Measurements from ENCODE around the gene COX6A2. TPM values are rescaled to one million over a fixed set of nuclear protein-coding genes. Genes with fewer than 3 reads are reported as not detected.

Gene COX6A2
- total RNA-seq, 2 donors from 2014 or later, result not detected

DNA sequence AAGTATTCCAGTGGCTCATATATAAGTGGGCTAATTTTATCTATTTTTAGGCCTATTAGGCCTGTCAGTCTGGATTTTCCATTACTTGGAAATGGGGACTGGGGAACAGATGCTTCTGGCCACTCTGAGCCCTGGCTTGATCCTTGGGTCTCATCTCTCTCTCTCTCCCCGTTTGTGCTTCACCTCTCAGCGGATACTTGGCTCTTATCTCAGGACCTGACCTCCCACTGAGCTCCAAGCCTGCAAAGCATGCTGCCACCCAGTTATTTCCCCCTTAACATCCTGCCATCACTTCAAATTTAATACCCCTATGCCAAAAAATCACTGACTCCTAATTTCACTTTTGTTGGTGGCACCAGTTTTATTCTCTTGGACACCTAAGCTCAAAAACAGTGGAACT, 10.3 kb upstream of the COX6A2 start:
- H3K9me3 Mint-ChIP-seq, result no peaks in the 10 kb centered on the region
- H3K4me1 Mint-ChIP-seq (ENCODE audit: low read depth in 2 of 2), result peaks cover 25 to 36% of the 10 kb centered on the region in 2 donors
- no peaks in the 10 kb centered on the region for H3K27me3 Mint-ChIP-seq
- H3K4me3 Mint-ChIP-seq, result peak overlapping the region; percentile 28
- H3K27ac Mint-ChIP-seq, result peak overlapping the region in 1 of 2 donors; percentile 1
- ATAC-seq (no peak), DNase-seq (ENCODE audit: low spot score) (peak; percentile 38)
- no peaks in the 10 kb centered on the region for H3K36me3 Mint-ChIP-seq

DNA sequence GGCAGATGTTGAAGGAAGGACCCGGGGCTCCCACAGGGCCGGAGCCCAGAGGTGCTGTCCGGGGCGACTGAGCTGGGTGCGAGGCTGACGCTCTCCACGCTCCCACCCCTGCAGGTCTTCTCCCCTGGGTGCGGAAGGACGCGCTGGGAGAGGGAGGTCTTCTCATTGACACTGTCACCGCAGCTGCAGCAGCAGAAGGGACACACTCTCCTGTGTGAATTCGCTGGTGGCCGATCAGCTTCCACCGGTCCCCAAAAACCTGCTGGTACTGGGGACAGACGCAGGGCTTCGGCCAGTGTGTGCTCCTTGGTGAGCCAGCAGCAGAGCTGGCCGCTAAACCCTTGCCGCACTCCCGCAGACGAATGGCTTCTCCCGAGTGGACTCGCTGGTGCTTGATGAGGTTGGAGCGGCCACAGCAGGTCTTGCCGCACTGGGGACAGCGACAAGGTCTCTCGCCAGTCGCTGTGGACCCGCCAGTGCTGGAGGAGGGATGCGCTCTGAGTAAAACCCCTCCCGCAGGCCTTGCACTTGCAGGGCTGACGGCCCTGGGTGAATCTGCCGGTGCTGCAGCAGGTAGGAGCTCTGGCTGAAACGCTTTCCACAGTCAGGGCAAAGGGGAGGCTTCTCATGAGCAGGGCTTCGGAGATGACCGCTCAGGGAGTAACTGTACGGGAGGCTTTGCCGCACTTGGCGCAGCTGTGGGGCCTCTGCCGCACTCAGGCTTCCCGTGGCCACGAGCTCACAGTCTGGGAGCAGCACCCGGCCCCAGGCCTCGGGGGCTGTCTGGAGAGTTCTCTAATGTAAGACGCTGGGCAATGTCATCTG, 8.3 kb upstream of the COX6A2 start:
- no peak for ATAC-seq
- peak; percentile 55 for DNase-seq (ENCODE audit: low spot score)
- Mint-ChIP-seq H3K36me3 (no peaks in the 10 kb centered on the region), H3K27ac (peak overlapping the region in 1 of 2 donors; percentile 18), H3K27me3 (no peaks in the 10 kb centered on the region), H3K4me1 (ENCODE audit: low read depth in 2 of 2) (peaks cover 17 to 25% of the 10 kb centered on the region in 2 donors), H3K4me3 (no peak overlapping the region), H3K9me3 (no peaks in the 10 kb centered on the region)

DNA sequence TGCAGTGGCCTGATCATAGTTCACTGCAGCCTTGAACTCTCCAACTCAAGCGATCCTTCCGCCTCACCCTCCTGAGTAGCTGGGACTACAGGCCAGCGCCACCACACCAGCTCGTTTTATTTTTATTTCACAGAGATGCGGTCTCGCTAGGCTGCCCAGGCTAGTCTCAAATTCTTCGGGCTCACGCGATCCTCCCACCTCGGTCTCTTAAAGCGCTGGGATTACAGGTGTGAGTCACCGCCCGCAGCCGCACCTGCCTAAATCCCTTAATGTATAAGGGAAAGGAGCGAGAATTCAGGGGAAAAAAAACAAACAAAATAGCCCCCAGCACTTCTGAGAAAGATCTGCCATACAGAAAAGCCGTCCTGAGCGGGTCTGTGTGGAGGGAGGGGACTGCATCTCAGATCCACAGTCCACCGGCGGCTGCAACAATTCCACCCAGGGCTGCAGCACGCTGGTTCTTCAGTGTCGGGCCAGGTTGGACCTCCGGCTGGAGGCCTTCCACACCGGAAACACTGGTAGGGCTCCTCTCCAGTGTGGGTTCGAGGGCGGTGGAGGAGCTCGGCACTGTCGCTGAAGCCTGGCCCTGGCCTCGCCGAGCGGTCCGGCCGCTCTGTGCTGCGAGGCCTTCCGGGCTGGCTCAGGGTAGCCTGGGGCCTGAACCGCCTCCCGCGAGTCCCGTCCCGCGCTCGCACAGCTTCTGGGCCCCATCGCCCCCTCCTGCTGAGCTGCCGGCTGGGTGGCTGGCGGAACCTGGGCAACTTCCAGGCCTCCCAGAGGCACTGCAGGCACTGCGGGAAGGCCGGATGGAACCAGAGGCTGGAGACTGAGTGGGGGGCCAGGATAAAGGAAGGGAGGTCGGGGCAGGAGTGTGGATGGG, 7.4 kb upstream of the COX6A2 start:
- H3K36me3 Mint-ChIP-seq, result no peaks in the 10 kb centered on the region
- DNase-seq (ENCODE audit: low spot score) (peak; percentile 49), ATAC-seq (no peak)
- H3K9me3 Mint-ChIP-seq, result no peaks in the 10 kb centered on the region
- H3K4me1 Mint-ChIP-seq (ENCODE audit: low read depth in 2 of 2), result peaks cover 21 to 26% of the 10 kb centered on the region in 2 donors
- H3K4me3 Mint-ChIP-seq, result no peak overlapping the region
- H3K27ac Mint-ChIP-seq, result no peak overlapping the region
- H3K27me3 Mint-ChIP-seq, result no peaks in the 10 kb centered on the region

DNA sequence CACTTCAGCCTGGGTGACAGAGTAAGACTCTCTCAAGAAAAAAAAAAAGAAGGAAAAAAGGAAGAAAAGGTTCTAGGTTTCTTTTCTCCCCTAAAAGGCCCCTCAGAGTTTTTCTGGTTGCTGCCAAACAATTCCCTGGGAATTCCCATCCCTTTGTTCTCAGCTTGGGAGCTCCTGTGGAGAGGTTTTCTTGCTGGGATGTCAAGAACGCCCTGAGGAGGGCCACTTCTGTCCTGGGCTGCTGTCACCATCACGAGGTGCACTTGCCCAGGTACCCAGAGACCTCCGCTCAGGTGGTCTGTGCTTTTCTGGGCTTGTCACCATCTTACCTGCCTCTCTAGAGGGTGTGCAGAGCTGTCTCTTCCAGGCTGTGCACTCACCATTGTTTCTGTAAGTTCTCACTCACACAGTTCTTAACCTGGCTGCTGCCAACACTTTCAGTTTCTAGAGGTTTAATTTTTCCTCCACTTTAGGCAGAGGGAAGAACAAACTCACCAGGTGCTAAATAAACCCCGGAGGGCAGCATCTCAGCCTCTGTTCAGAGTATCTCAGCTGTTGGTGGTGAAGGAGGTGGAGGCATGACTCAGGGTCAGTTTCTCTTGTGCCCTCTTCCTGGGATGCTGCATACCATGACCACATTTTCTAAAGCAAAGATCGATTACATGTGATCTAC, 2.4 kb upstream of the COX6A2 start:
- no peaks in the 10 kb centered on the region for H3K27me3 Mint-ChIP-seq
- peaks cover 15 to 19% of the 10 kb centered on the region in 2 donors for H3K4me1 Mint-ChIP-seq (ENCODE audit: low read depth in 2 of 2)
- no peak overlapping the region for H3K4me3 Mint-ChIP-seq
- H3K36me3 Mint-ChIP-seq, result no peaks in the 10 kb centered on the region
- peak; percentile 41 for DNase-seq (ENCODE audit: low spot score)
- H3K9me3 Mint-ChIP-seq, result no peaks in the 10 kb centered on the region
- H3K27ac Mint-ChIP-seq, result no peak overlapping the region
- ATAC-seq, result no peak

DNA sequence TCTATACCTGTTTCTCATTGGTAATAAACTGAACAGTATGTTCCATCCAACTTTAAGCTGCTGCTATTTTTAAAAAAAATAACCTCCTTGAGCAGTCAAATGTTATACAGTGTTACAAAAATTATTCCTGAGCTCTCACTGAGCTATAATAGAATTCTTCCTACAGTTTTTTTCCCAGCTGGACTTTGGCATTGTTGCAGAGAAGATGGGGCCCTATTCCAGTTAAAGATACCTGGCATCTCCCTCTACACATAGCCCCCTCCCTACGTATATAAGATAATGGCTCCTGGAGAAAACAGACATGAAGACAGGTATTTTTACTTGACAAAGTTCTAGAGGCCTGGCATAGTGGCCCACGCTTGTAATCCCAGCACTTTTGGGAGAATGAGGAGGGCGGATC, 1.6 kb upstream of the COX6A2 start:
- Mint-ChIP-seq H3K9me3 (no peaks in the 10 kb centered on the region), H3K27ac (no peak overlapping the region), H3K4me1 (ENCODE audit: low read depth in 2 of 2) (peaks cover 19 to 25% of the 10 kb centered on the region in 2 donors), H3K4me3 (no peak overlapping the region), H3K27me3 (no peaks in the 10 kb centered on the region), H3K36me3 (no peaks in the 10 kb centered on the region)
- no peak for DNase-seq (ENCODE audit: low spot score)
- ATAC-seq, result no peak

DNA sequence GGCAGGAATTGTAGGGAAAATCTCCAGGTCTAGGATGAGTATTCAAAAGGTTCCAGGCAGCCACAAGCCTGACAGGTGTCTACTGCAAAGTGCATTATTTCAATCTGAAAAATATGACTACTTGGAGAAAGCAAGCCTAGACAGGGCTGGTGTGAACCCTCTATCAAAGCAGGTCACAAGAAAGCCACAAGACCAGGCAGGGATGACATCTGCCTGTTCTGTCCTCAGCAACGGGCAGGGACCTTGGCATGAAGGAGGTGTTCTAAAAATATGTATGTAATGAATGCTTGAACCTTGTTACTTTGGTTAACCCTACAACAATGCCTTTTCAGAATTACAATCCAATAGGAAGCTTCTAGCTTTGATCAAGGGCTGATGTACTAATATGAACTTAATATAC, 1.2 kb upstream of the COX6A2 start:
- Mint-ChIP-seq H3K4me1 (ENCODE audit: low read depth in 2 of 2) (peaks cover 20 to 27% of the 10 kb centered on the region in 2 donors), H3K27me3 (no peaks in the 10 kb centered on the region), H3K27ac (peak overlapping the region in 1 of 2 donors; percentile 51), H3K9me3 (no peaks in the 10 kb centered on the region), H3K4me3 (no peak overlapping the region), H3K36me3 (no peaks in the 10 kb centered on the region)
- no peak for DNase-seq (ENCODE audit: low spot score)
- ATAC-seq, result no peak

DNA sequence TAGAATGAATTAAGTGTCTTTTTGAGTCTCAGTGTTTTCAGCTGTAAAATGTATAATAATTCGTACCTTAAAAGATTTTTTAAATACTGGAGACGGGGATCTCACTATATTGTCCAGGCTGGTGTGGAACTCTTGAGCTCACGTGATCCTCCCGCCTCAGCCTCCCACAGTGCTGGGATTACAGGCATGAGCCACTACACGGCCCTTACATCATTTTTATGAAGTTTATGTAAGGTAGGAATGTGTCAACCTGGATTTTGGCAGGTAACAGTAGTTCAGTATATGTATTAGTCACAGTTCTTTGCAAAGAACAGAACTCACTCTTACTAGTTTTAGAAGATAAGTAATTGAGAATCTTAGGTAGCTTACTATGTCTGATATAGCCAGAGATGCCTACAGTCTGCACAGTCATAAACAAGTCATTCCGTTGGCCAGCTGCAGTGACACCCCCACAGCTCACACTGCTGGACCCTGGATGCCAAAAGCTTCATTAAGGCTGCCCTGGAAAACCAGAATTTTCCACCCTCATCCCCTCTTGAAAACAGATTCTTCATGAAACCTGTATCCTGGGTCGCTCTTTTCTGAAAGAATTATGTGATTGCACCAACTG, 583 bp upstream of the COX6A2 start:
- Mint-ChIP-seq H3K9me3 (no peaks in the 10 kb centered on the region), H3K36me3 (no peaks in the 10 kb centered on the region), H3K4me3 (peak overlapping the region; percentile 56), H3K4me1 (ENCODE audit: low read depth in 2 of 2) (peaks cover 21 to 30% of the 10 kb centered on the region in 2 donors), H3K27ac (peak overlapping the region in 1 of 2 donors; percentile 51), H3K27me3 (no peaks in the 10 kb centered on the region)
- DNase-seq (ENCODE audit: low spot score) (no peak), ATAC-seq (no peak)

DNA sequence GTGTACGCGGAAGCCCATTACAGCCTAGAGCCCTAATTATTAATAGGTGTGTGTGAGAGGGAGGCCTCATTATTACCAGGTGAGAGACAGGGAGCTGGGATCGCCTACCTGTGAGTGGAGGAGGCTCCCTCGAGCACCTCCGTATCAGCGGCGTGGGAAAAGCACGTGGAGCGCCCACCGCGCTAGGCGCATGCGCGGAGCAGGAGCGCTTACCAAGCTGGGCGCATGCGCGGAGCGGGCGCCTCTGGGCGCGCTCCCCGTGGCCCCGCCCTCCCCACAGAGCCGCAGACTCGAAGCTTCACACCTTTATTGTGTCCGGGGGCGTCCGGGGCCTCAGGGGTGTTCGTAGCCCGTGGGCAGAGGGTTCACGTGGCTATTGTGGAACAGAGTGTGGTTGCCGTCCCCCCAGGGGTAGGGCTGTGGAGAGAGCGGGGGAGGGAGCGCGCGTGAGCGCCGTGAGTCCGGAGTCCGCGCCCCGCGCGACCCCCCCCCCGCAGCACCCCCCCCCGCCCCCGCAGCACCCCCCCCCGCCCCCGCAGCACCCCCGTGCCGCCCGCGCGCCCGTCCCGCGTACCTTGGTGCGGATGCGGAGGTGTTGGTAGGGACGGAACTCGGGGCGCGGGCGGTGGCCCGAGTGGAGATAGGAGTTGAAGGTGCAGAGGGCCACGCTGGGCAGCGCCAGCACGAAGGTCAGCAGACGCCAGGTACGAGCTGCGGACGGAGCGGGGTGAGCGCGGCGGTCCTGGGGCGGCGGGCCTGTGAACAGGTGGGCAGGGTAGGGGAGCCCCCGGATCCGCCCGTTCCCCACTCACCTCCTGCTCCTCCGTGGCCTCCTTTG, 500 bp downstream of the COX6A2 start:
- Mint-ChIP-seq H3K9me3 (no peaks in the 10 kb centered on the region), H3K27ac (no peak overlapping the region), H3K4me3 (peak overlapping the region; percentile 12), H3K27me3 (no peaks in the 10 kb centered on the region), H3K36me3 (no peaks in the 10 kb centered on the region), H3K4me1 (ENCODE audit: low read depth in 2 of 2) (peaks cover 32 to 39% of the 10 kb centered on the region in 2 donors)
- peak; percentile 66 to 84 for ATAC-seq
- peak; percentile 77 for DNase-seq (ENCODE audit: low spot score)

DNA sequence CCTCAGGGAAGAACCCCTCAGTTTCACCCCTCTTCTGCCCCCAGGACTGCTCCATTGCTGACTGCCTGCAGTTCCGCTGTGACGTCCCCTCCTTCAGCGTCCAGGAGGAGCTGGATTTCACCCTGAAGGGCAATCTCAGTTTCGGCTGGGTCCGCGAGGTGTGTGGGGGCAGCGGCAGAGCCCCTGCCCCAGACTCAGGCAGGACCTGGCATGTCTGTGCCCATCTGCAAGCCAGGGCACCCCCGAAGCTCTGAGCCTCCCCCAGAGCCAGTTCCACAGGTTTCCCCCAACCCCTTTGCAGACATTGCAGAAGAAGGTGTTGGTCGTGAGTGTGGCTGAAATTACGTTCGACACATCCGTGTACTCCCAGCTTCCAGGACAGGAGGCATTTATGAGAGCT, 4.4 kb downstream of the COX6A2 start:
- Mint-ChIP-seq H3K4me3 (peak overlapping the region; percentile 21), H3K27me3 (no peaks in the 10 kb centered on the region), H3K27ac (peak overlapping the region; percentile 1 to 44), H3K4me1 (ENCODE audit: low read depth in 2 of 2) (peaks cover 48 to 57% of the 10 kb centered on the region in 2 donors), H3K9me3 (no peaks in the 10 kb centered on the region), H3K36me3 (no peaks in the 10 kb centered on the region)
- DNase-seq (ENCODE audit: low spot score) (peak; percentile 6), ATAC-seq (no peak)

DNA sequence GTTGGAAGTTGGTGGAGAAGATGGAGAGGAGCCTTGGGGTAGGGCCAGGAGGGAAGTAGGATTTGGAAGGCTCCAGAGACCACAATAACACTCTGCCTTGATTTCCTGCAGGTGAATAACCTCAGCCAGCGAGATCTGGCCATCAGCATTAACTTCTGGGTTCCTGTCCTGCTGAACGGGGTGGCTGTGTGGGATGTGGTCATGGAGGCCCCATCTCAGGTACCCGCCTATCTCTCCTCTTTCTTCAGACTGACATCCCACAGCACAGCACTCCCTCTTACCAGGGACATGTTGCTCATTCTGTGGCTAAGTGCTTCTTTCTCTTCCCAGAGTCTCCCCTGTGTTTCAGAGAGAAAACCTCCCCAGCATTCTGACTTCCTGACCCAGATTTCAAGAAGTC, 4.9 kb downstream of the COX6A2 start:
- H3K9me3 Mint-ChIP-seq, result no peaks in the 10 kb centered on the region
- H3K27me3 Mint-ChIP-seq, result no peaks in the 10 kb centered on the region
- H3K36me3 Mint-ChIP-seq, result no peaks in the 10 kb centered on the region
- peak overlapping the region; percentile 21 for H3K4me3 Mint-ChIP-seq
- H3K27ac Mint-ChIP-seq, result peak overlapping the region in 1 of 2 donors; percentile 44
- ATAC-seq (no peak), DNase-seq (ENCODE audit: low spot score) (peak; percentile 58)
- peaks cover 51 to 60% of the 10 kb centered on the region in 2 donors for H3K4me1 Mint-ChIP-seq (ENCODE audit: low read depth in 2 of 2)

DNA sequence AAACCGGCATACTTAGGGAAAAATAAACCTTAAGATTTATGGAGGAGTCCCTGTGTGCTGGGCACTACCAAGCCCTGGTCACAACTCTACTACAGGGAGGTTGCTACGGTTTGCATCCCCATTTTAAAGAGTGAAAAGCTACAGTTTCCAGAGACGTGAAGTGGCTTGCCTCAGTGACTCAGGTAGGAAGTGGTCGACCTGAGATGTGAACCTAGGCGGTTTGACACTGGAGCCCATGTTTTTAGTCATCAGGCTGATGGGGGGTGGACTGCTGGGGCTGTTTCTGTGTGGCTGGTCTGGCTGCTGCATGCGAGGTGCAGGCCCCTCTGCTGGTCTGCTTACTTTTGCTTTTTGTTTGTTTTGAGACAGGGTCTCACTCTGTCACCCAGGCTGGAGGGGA, 6.6 kb downstream of the COX6A2 start:
- peak overlapping the region in 1 of 2 donors; percentile 29 for H3K27ac Mint-ChIP-seq
- ATAC-seq (peak; percentile 91 to 94), DNase-seq (ENCODE audit: low spot score) (peak; percentile 75)
- no peaks in the 10 kb centered on the region for H3K27me3 Mint-ChIP-seq
- H3K4me3 Mint-ChIP-seq, result peak overlapping the region; percentile 73
- no peaks in the 10 kb centered on the region for H3K36me3 Mint-ChIP-seq
- peaks cover 59 to 63% of the 10 kb centered on the region in 2 donors for H3K4me1 Mint-ChIP-seq (ENCODE audit: low read depth in 2 of 2)
- no peaks in the 10 kb centered on the region for H3K9me3 Mint-ChIP-seq

DNA sequence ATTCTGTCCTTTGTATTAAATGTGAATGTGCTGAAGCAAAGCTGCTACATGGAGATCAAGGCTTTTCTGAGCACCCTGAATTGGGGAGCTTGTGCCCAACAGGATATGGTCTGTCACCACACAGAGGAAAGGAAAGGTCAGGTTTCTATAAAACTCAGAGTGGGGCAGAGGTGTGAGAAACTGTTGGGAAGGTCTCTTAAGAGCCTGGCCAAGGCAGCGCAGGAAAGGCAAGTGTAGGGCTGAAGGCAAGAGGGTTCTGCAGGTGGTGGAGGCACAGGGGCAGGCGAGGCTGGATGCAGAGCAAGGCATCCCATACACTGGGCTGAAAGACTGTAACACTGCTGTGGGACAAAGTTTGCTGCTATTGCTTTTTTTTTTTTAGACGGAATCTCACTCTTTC, 8.1 kb downstream of the COX6A2 start:
- no peaks in the 10 kb centered on the region for H3K9me3 Mint-ChIP-seq
- H3K27ac Mint-ChIP-seq, result peak overlapping the region; percentile 15 to 45
- DNase-seq (ENCODE audit: low spot score), result peak; percentile 60
- peak; percentile 68 to 75 for ATAC-seq
- no peaks in the 10 kb centered on the region for H3K27me3 Mint-ChIP-seq
- peaks cover 65 to 66% of the 10 kb centered on the region in 2 donors for H3K4me1 Mint-ChIP-seq (ENCODE audit: low read depth in 2 of 2)
- no peaks in the 10 kb centered on the region for H3K36me3 Mint-ChIP-seq
- peak overlapping the region; percentile 71 for H3K4me3 Mint-ChIP-seq

Measured in natural killer cell treated with Interleukin-12 subunit alpha and Interleukin-12 subunit beta and Interleukin-15 and Interleukin-18, amount 100 ng/mL, for 72 hours (primary cell).